Activated CD4-positive, alpha-beta T cell treated with anti-CD3 and anti-CD28 coated beads, Interleukin-2, amount 50 U/mL, for 16 hours (primary cell): ENCODE results near the gene NBAS.

Source experiments
- DNase-seq: peaks from one replicate; pipeline ENCODE4 v3.0.0-alpha.2; 2020

NBAS gene

DNA sequence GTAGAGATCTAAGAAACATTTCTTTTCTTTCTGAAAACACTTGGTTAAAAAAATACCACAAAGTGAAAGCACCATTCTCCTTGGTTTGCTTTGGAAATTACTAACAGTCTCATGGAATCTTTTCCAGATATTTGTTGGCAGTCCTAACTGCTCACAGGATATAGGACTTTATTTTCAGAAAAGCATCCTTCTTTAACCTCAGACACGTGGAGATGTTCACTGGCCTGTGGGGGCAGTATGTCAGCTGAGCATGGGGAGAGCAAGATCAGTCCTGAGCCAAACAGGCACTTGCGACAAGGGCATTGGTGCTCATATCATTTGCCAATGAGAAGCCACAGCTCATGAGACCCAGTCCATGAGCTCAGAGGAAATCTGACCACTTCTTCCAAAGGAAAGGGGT lies 371.9 kb downstream of the NBAS start:
- DNase-seq: no peak

DNA sequence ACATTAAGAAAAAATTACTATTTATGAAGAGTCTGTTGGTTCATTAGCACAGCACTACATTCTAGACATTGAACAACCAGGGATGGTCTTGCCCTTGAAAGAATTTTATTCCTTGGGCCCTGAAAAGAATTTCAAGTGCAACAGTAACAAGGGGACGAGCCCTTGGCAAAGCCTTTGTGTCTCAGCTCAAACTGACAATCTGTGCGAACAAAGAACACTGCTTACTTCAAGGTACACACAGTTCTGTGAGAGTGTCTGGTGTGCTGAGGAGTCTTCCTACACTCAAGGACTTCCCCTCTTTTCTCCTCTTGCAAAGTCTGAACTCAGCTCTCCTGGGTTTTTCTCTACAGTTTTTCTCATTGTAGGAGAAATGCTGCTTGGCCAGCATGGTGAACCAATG lies 373.4 kb downstream of the NBAS start:
- no peak for DNase-seq

DNA sequence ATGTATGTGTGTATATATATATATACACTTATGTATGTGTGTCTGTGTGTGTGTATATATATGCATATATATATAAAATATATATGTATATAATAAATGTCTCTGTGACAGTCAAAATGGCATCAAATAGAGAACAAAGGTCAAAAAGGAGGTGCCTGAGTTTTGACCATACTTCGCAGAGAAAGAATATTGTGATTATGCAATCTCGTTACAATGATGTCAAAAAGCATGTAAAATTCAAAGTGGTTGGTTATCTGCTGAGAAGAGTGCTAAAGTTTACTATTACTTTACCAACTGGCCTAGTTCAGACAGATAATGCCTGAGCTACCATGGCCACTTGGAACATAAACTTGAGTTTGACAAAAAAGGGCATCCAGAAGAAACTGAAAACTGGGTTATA lies 375.0 kb downstream of the NBAS start:
- DNase-seq: no peak

DNA sequence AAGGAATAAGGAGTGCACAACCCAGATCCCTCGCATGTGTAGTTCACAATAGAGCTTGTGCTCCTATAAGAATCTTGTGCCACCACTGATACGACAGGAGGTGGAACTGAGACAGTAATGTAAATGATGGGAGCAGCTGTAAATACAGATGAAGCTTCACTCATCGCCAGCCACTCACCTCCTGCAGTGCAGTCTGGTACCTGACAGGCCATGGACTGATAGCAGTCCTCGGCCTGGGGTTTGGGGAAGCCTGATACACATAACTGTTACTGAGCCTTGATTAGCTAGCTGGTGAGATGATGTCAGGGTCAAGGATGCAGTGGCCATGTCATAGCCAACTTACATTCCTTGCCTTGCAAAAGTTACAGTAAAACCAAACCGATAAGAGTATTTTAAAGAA lies 376.6 kb downstream of the NBAS start:
- DNase-seq: no peak

DNA sequence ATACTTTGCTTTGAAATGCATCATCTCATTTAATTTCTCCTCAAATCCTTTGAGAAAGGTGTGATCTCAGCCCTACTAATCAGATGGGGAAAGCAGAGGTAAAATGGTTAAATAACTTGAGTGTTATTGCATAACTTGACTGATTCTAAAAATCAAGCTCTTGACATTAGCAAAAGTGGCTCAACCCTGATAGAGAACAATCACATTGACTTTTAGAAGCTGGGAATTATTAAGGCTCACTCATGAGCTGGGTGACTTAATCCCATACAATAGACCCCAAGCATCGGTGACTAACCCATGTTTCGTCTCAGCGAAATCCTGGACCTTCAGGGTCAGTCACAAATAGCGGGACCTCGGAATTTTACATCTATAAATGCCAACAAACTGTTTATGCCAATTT lies 378.9 kb downstream of the NBAS start:
- no peak for DNase-seq

DNA sequence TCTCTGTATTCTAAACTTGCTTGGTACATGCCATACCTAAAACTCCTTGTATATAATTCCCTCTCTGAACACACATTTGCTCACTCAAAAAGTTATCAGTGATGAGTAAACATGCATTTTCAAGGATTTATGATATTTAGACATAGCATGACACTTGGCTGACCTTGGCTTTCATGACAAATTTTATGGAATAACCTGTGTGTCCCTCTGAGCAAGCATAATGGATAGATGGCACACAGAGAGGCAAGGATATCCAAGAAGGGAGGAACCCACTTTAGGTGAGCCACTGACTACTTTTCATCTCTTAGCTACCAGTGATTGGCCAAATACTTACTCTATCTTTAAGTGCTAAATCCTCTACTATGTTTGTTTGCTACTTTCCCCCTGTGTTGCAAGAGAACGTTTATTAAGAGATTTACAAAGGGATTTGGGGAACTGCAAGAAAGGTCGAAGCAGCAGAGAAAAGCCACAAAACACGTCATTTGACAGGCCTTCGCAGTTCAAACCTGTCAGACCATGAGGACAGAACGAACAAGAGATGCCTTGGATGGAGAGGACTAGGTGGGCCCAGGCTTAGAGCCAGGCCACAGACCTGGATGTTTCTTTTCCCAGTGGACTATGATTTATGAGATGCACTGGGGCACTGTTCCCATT lies 379.9 kb downstream of the NBAS start:
- DNase-seq: no peak

DNA sequence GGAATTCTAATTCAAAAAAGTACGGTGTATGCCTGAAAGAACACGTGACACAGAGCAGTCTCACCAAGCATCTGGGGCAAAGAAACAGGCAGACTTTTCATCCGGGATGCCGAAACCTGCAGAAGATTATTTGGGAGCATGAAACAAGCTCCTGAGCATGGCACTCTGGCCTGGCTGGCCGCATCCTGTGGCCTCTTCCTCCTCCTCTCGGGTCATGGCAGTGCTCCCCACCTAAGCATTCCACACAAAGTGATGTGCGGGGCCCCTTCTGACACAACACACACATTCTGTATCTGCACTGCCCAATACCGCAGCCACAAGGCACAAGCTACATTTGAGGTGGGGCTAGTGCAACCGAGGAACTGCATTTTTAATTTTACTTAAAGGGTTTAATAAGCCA lies 380.8 kb downstream of the NBAS start:
- no peak for DNase-seq

DNA sequence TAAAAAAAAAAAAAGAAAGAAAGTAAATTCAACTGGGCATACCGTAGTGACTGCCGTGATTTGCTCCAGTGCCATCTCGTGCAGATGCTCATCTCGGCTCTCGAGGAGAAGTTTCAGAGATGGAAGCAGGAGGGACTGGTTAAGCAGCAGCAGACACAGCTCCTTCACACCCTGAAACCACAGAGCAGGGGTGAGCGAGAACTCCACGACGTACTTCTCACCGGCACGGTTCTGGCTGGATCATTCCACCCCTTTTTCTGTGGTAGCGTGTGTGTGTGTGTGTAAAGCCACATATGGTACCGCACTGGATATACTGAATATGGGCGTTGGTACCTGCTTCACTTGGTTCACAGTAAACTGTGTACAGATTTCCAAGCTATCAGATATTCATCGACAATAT lies 382.2 kb downstream of the NBAS start:
- DNase-seq: peak; percentile 60

DNA sequence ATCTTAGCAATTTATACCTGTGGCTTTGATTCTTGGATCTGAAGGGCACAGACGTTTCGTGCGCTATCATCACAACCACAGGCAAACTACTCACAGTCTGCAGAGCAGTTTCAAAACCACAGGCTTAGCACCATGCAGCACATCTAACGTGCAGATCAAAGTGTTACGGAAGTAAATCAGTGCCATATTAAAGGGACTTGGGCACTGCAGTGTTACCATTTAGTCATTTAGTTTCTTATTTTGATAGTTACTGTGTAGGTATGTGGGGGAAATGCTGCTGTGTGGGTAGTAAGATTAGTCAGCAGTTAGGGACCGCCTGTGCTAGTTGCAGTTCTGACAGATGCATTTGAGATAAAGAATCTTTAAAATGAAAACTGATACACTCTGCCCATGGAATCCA lies 384.0 kb downstream of the NBAS start:
- DNase-seq: peak; percentile 97

DNA sequence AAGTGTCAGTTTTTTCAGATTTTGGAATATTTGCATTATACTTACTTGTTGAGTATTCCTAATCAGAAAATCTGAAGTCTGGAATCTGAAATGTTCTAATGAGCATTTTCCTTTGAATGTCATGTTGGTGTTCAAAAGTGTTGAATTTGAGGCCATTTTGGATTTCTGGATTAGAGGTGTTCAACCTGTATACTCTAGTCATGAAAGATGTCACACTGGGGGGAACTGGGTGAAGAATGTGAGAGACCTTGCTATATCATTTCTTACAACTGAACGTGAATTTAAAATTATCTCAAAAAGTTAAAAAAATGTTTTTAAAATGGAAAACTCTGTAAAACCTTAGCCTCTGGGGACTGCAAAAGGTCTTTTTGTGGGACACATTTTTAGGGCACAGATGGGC lies 384.5 kb downstream of the NBAS start:
- DNase-seq: no peak

DNA sequence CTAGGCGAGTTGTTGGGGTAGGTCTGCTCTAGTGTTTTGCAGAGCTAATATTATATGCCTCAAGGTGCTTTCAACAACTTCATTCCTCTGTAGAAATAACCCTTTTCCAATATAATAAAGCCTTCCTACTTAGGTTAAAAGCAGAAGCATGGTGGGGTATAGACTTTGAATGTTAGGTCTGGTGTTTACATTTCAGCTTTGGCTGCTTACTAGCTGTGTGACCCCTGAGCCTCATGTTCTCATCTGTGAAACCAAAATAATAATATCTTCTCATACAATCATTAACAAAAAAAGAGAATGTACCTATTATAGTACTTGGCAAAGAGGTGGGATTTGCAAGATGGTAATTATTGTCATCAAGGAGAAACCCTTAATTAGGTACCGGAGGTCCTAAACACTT lies 386.6 kb downstream of the NBAS start:
- no peak for DNase-seq

DNA sequence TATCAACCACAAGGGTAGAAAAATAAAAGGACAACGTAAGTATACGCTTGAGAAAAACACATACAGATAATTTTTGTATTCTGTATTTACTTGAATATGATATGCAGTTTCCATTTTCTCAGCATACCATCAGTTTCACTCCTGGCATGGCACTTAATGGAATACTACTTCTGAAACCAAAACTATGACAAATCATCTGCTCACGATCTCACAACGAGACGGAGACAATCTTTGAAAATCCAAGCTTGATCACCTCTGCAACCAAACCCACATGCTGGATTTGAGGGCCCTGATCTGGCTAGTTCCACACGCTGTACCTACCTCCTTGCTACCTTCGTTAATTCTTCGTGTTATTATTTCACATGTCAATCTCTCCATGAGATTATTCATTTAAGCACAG lies 387.6 kb downstream of the NBAS start:
- peak; percentile 68 for DNase-seq

DNA sequence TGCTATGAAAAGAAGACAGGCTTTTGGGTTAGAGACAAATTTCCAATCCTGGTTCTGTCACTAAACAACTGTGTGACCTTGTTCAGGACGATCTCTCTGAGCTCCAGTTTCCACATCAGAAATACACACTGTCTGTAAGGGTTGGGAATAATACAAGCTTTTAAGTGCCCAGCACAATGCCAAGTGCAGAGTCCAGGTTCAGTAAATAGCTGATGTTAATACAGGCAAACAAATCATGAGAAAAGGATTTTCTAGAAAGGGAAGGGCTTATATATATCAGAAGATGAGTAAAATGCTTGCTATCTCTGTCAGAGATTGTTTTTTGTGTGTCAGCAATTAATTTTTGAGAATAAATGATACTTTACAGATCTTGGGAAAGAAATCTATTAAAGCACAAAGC lies 388.3 kb downstream of the NBAS start:
- DNase-seq: no peak

DNA sequence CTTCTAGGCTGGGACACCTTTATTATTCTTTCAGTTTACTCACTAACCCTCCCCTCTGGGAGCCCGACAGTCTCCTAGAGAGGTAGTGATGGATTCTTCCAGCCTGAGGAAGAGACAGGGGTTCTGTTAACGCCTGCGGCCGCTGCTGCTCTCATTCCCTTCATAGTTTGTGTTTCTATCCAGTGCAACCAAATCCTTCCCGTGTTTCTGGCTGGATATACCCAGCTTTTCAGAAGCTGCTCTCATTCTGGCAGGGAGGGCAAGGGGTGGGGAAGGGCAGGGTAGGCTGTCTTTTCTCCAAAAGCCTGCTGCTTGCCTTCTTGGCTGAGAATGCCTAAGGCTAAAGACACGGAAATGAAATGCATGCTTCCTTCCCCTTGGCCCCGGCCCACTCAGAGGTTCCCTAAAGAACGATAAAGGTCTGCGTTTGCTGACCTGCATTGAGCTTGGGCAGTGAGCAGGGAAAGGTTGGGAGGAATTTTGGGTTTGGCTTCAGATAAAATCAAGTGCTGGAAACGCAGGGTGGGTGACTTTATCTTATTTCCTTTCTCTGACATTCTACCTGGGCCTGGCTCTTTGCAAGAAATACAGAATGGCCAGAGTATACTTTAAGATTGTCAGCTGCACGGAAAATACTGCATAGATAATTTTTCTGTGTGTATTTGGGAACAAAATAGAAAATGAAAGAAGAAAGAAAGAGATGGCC lies 390.9 kb downstream of the NBAS start:
- no peak for DNase-seq

DNA sequence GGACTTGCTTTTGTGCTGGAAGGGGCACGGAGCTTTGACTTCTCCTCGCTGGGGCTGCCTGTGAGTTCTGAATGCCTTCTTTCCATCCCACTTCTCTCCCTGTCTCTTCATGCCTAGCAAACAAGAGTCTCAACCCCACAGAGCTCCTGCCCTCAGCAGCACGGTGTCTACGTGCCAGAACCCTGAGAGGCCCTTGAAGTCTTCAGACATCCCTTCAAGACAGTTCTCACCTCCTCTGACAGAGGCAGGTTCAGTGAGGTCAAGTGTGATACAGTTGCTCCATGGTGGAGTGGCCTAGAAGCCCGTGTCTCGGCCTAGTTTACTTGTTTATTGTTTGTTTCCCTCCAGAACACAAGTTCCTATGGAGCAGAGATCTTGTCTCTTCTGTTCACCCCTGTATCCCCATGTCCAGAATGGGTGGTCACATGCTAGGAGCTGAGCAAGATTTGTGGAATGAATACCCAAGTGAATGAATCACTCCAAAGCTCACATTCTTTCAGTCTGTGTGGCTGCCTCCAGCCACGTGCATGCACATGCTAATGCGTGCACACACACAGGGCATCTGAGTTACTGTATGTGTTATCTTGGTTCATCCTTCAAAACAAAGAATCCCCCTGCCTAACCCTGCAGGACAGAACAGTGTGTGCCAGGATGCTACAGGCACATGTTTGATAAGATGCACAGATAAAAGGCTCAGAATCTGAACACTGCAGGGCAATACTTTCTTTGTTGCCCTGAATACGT lies 391.6 kb downstream of the NBAS start:
- no peak for DNase-seq

DNA sequence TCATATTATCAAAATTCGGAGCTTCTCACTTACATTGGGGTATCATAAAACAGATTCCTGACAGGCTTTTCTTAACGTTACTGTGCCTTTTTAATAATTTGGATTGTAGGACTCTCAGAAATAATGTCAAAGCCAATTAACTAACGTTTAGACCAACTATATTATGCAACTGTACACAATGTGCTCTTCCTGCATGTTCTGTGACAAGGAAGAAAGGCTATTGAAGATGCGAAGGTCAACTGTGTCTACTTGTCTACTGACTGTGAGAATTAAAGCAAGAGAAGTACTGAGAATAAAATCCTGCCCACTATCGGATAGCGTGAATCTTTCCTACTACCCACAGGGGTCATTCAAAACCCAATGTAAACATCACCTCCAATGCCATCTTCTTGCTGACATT lies 393.0 kb downstream of the NBAS start:
- no peak for DNase-seq

DNA sequence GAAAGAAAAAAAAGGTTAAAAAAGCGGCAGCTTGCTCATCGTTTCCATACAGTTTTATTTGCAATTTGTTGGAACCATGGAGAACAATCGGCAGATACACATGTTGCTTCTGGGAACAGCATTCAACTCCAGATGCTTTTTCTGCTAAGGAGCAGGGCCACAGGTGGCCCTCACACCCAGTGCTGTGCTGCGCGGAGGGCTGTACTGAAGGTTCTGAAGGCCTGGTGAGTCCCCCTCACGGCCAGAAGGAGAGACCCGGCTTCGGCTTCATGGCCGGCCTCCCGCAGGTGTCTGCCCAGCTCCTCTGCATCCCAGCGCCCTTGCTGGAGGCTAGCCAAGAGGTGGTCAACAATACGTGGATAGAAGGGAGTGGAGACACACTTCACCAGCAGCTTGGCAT lies 394.3 kb downstream of the NBAS start:
- no peak for DNase-seq

DNA sequence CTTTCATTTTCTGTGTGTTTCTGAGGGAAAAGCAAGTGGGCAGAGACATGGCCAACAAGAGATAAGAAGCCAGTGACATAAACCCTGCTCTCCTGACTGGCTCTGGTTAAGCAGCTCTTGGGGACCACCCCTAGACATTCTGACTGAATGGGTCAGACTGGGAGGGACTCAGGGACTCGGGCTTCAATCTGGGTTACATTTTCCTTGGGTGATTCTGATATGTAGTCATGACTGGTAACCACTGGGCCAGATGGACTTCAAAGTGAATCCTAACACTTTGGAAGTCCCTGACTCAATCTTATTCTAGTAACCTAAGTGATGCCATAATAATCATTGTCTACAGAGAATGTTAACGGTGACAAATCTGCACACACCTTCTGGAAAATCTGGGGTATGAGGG lies 397.8 kb downstream of the NBAS start:
- DNase-seq: no peak

DNA sequence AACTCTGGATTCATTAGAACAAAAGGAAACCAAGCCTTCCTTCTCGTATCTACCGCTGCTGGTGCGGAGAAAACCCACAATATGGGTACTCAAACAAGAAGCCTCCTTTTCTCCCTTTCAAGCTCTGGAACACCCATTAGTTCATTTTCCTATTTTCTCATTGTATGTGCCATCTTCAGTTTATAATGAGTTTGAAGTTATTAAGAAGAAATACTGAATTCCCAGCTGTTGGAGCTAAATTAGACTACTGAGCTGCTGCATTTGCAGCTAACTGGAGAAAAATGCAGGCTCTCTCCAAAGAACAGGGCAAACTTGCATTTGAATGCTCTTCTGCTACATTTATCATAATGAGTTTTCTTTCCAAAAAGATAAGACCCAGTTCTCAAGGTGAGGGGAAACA lies 398.5 kb downstream of the NBAS start:
- DNase-seq: no peak

DNA sequence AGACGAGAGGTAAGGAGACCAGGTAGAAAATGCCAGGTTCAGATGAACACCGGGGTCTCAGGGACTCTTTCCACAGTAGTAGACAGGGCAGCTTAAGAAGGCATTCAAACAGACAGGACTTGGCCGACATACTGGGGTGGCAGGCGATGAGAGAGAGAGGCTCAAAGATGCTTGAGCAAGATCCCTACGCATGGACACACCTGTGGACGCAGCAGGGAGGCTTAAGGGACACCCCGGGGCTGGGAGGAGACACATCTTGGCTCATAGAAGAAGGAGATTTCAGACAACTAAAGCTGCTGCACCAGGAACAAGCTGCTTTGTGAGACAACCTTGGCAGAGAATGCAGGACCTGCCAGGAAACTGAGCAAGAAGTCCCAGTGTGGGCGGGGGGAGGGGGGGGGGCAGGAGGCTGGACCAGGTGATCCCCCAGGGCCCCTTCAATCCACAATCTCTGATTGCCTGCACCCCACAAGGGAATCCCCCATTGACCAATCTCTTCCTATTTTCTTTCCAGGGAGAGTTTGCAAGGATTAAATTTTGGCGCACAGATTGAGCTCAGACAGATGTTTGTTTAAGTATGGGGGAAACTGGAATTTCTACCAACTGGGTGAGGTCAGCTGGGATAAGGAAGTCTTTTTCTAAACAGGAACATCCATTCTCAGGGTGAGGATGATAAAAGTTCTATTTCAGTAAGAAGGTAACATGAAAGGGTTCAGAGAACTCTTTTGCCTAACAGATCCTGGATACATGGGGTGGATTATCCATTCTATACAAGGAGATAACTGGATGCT lies 400.7 kb downstream of the NBAS start:
- no peak for DNase-seq

DNA sequence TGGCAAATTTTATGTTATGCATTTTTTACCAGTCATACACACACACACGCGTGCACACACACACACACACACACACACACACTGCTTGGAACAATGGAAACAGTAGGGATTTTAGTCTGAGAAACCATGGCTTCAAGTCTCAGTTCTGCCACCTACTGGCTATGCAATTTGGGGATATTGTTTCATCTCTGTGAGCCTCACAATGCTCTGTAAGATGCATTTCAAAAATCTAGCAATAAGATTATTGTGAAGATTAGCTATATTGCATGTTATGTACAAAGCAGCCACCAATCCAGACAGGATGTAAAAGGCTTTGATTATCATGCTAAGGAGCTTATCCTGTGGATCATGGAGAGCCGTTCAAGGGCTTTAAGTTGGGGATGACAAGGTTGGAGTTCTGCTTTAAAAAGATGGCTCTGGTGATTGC lies 401.4 kb downstream of the NBAS start:
- peak; percentile 31 for DNase-seq

DNA sequence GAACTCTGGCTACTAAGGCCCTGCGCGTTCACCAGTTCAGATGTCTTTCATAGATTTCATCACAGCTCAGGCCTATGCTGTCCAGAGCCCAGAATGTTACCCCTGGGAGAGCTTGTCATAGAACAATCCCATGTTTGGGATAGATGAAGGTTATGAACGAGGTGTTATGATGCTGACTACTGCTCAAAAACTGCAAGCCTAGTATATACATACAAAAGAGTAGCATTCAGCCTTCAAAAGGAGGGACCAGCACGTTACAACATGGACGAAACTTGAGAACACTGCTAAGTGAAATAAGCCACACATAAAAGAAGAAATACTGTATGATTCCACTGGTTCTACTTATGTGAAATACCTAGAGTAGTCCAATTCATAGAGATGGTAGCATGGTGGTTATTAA lies 401.9 kb downstream of the NBAS start:
- DNase-seq: no peak

DNA sequence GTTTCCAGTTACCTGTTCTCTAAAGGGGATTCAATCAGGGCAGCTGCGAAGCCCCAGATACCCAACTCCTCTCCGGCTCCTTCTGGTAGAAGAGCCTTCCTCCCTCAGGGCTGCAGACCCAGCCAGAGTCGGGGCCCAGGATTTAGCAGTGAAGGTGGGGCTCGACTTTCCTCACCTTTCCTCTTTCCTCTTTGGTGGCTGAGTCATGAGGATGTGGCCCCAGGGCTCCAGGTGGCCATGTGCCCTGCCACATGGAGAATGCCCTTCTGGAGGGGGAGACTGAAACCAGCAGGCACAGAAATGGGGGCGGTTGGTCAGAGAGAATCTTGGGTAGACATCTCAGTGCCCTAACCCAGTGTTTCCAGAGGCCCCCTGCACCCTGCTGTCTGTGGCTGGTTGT lies 402.6 kb downstream of the NBAS start:
- no peak for DNase-seq

DNA sequence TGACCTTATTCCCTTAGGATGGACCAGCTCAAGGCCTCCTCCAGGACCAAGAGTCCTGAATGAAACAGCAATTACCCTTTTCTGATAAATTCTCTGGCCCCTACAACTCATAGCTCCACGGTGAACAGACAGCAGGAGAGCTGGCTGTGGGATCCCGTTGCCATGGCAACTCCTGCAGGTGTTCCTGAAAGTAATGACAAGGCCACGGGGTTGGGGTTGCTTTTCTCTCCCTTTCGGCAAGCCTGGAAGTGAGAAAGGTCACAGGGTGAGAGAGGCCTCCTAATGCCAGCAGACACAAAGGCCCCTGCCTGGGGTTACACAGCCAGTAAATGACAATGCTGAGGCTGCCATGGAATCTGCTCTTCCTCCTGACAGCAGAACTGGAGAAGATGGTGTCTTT lies 403.0 kb downstream of the NBAS start:
- DNase-seq: no peak
